Kidney epithelial cell (primary cell): ENCODE measurements around the gene KRTAP12-2. TPM values are rescaled to one million over a fixed set of nuclear protein-coding genes. Genes with fewer than 3 reads are reported as not detected.

Experiments
- DNase-seq: peaks from one replicate; pipeline ENCODE4 v3.0.0-alpha.2; 2010; ENCODE audit warnings: low read depth
- H3K27me3 ChIP-seq: 2 replicates; pipeline ENCODE4 v1.6.0; 2011; ENCODE audit warnings: low read length; ENCODE audit not compliant: control insufficient read depth, insufficient read depth
- H3K36me3 ChIP-seq: 2 replicates; pipeline ENCODE4 v1.5.1; 2011; ENCODE audit warnings: low read length; ENCODE audit not compliant: control insufficient read depth, insufficient read depth
- H3K4me3 ChIP-seq: 2 replicates; pipeline ENCODE4 v1.5.1; 2011; ENCODE audit warnings: low read depth, mild to moderate bottlenecking, control low read depth, low read length
- total RNA-seq: library from RNA; depleted of rRNA; stranded (reverse); fragments of >200 nt; gene quantifications from 2 replicates; pipeline ENCODE4 v1.2.3, GENCODE V29; 2015
- TF ChIP-seq, protein P1 (sequence below): IDR thresholded peaks from 2 replicates; pipeline ENCODE4 v1.5.1; 2011; ENCODE audit warnings: mild to moderate bottlenecking, moderate library complexity, low read length, control low read depth, inconsistent platforms; ENCODE audit not compliant: insufficient read depth, poor library complexity, severe bottlenecking

The KRTAP12-2 gene
- total RNA-seq, 1 donor from 2014 or later = not detected

DNA sequence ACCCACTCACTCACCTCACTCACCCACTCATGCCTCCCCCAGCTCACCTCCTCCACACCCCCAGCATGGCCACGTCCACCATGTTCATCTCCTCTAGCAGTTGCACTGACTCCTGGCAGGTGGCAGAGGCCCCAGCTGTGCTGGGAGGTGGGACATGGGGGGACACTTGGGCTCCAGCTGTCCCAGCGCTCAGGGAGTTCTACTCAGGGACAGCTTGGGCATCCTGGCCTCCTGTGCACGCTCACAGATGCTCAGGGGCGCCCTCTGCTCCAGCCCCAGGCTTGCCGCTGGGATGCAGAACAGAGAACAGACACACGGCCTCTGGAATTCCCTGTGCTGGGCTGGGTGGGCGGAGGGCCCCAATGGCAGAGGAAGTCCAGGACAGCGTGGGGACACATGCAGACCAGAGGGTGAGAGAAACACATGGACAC lies 49.6 kb downstream of the KRTAP12-2 start:
- TF ChIP-seq, protein P1, sequence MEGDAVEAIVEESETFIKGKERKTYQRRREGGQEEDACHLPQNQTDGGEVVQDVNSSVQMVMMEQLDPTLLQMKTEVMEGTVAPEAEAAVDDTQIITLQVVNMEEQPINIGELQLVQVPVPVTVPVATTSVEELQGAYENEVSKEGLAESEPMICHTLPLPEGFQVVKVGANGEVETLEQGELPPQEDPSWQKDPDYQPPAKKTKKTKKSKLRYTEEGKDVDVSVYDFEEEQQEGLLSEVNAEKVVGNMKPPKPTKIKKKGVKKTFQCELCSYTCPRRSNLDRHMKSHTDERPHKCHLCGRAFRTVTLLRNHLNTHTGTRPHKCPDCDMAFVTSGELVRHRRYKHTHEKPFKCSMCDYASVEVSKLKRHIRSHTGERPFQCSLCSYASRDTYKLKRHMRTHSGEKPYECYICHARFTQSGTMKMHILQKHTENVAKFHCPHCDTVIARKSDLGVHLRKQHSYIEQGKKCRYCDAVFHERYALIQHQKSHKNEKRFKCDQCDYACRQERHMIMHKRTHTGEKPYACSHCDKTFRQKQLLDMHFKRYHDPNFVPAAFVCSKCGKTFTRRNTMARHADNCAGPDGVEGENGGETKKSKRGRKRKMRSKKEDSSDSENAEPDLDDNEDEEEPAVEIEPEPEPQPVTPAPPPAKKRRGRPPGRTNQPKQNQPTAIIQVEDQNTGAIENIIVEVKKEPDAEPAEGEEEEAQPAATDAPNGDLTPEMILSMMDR = no peak

GRCh38 chr21:44616591-44616926 lies 50.2 kb downstream of the KRTAP12-2 start:
- Histone ChIP-seq H3K4me3 (no peak overlapping the region), H3K27me3 (peaks cover 6% of the 10 kb centered on the region), H3K36me3 (no peaks in the 10 kb centered on the region)
- TF ChIP-seq, protein P1 = no peak
- no peak for DNase-seq

More for the DNA sequence above, 49.6 kb downstream of the KRTAP12-2 start:
- no peaks in the 10 kb centered on the region for H3K36me3 ChIP-seq
- no peak for DNase-seq
- H3K27me3 ChIP-seq = peaks cover 6% of the 10 kb centered on the region
- H3K4me3 ChIP-seq = no peak overlapping the region

Other genes starting within 250 kb of the KRTAP12-2 start
- 3.4 and 3.6 TPM in 2 replicates for gene LRRC3, start 211.4 kb downstream of the KRTAP12-2 start, total RNA-seq
- gene KRTAP10-1, start 126.7 kb downstream of the KRTAP12-2 start, total RNA-seq = not detected in 2 replicates
- gene KRTAP10-2, start 115.4 kb downstream of the KRTAP12-2 start, total RNA-seq = not detected in 2 replicates
- gene KRTAP10-3, start 108.1 kb downstream of the KRTAP12-2 start, total RNA-seq = not detected in 2 replicates
- not detected in 2 replicates for gene KRTAP10-4, start 93.2 kb downstream of the KRTAP12-2 start, total RNA-seq
- gene KRTAP10-5, start 86.3 kb downstream of the KRTAP12-2 start, total RNA-seq = not detected in 2 replicates
- gene KRTAP10-6, start 74.4 kb downstream of the KRTAP12-2 start, total RNA-seq = not detected in 2 replicates
- not detected in 2 replicates for gene KRTAP10-7, start 66.3 kb downstream of the KRTAP12-2 start, total RNA-seq
- gene KRTAP10-8, start 54.8 kb downstream of the KRTAP12-2 start, total RNA-seq = not detected in 2 replicates
- gene KRTAP10-9, start 39.8 kb downstream of the KRTAP12-2 start, total RNA-seq = not detected in 2 replicates
- not detected in 2 replicates for gene KRTAP10-10, start 29.6 kb downstream of the KRTAP12-2 start, total RNA-seq
- gene KRTAP10-11, start 20.5 kb downstream of the KRTAP12-2 start, total RNA-seq = not detected in 2 replicates
- gene KRTAP12-4, start 12.3 kb downstream of the KRTAP12-2 start, total RNA-seq = not detected in 2 replicates
- not detected in 2 replicates for gene KRTAP12-3, start 9.0 kb downstream of the KRTAP12-2 start, total RNA-seq
- gene KRTAP12-1, start 15.2 kb upstream of the KRTAP12-2 start, total RNA-seq = not detected in 2 replicates
- not detected in 2 replicates for gene KRTAP10-12, start 30.2 kb upstream of the KRTAP12-2 start, total RNA-seq
- not detected in 2 replicates for gene TSPEAR, start 44.6 kb upstream of the KRTAP12-2 start, total RNA-seq
- gene UBE2G2, start 134.9 kb upstream of the KRTAP12-2 start, total RNA-seq = 39.5 and 40.6 TPM in 2 replicates
- 60.9 and 61.7 TPM in 2 replicates for gene SUMO3, start 151.1 kb upstream of the KRTAP12-2 start, total RNA-seq
- gene PTTG1IP, start 206.8 kb upstream of the KRTAP12-2 start, total RNA-seq = 538 and 561 TPM in 2 replicates